Renal cortex interstitium (tissue), 11 donors: Measurements from ENCODE around the gene NSMCE4A. TPM values are rescaled to one million over a fixed set of nuclear protein-coding genes. Genes with fewer than 3 reads are reported as not detected.
"Not testable (repeated sequence)": the region's sequence is repeated elsewhere in the genome, so short reads cannot be mapped to it uniquely, and the experiment has no call there.

ENCODE experiments used
- DNase-seq, 11 donors: peaks; one replicate each; pipeline ENCODE4 v3.0.0-alpha.2; 2013; ENCODE audit warnings: low read depth in 9 of 11, low spot score in 4 of 11; ENCODE audit errors: extremely low read depth in 1 of 11
- polyA plus RNA-seq, 3 donors: library from polyadenylated mRNA; unstranded; fragments of 120-200 nt; gene quantifications; one replicate each; pipeline ENCODE4 v1.2.1, GENCODE V29; 2013; ENCODE audit not compliant: insufficient read length in 3 of 3

NSMCE4A gene
- polyA plus RNA-seq, 3 donors: 67.0 to 89.9 (median 81.6) TPM

- peak in 5 of 11 donors; percentile 33 to 65 (median 56) for DNase-seq
Observed at GRCh38 chr10:121956111-121957061, 18.6 kb downstream of the NSMCE4A start.

GRCh38 chr10:121952226-121952625 lies 22.8 kb downstream of the NSMCE4A start:
- no peak for DNase-seq

GRCh38 chr10:121949451-121949850 lies 25.6 kb downstream of the NSMCE4A start:
- DNase-seq: no peak

- DNase-seq: no peak
Observed at GRCh38 chr10:121949049-121949448, 26.0 kb downstream of the NSMCE4A start.

GRCh38 chr10:121947343-121948330 lies 27.4 kb downstream of the NSMCE4A start:
- no peak for DNase-seq

GRCh38 chr10:121942749-121943416 lies 32.1 kb downstream of the NSMCE4A start:
- DNase-seq: peak in 1 of 11 donors; percentile 32

GRCh38 chr10:121941532-121941931 lies 33.5 kb downstream of the NSMCE4A start:
- DNase-seq: no peak

GRCh38 chr10:121936295-121936694 lies 38.7 kb downstream of the NSMCE4A start:
- no peak for DNase-seq

- DNase-seq: no peak
Observed at GRCh38 chr10:121935702-121936101, 39.3 kb downstream of the NSMCE4A start.

GRCh38 chr10:121930268-121931085 lies 44.5 kb downstream of the NSMCE4A start:
- DNase-seq: not testable (repeated sequence)

GRCh38 chr10:121929585-121930267 lies 45.3 kb downstream of the NSMCE4A start:
- not testable (repeated sequence) for DNase-seq

- DNase-seq: peak in 1 of 11 donors; percentile 19
Observed at GRCh38 chr10:121928528-121928884, 46.5 kb downstream of the NSMCE4A start.

- peak; percentile 80 to 94 (median 88) for DNase-seq
Observed at GRCh38 chr10:121927841-121928527, 47.0 kb downstream of the NSMCE4A start, which contains the start of gene ATE1. Gene ATE1, minus strand, starts transcription at chr10:121928031. Its CDS starts 82 bp downstream, at chr10:121927949.

GRCh38 chr10:121927318-121927840 lies 47.6 kb downstream of the NSMCE4A start:
- peak in 7 of 11 donors; percentile 18 to 42 (median 37) for DNase-seq

GRCh38 chr10:121926671-121927317 lies 48.2 kb downstream of the NSMCE4A start:
- peak in 6 of 11 donors; percentile 13 to 41 (median 33) for DNase-seq

GRCh38 chr10:121926157-121926556 lies 48.9 kb downstream of the NSMCE4A start:
- DNase-seq: no peak
